ENCODE results near the gene SYT14. TPM values are rescaled to one million over a fixed set of nuclear protein-coding genes. Genes with fewer than 3 reads are reported as not detected.
"Not testable (repeated sequence)": the region's sequence is repeated elsewhere in the genome, so short reads cannot be mapped to it uniquely, and the experiment has no call there.

SYT14 gene
- total RNA-seq, 1 experiment from 2014 or later = 12.0 TPM

DNA sequence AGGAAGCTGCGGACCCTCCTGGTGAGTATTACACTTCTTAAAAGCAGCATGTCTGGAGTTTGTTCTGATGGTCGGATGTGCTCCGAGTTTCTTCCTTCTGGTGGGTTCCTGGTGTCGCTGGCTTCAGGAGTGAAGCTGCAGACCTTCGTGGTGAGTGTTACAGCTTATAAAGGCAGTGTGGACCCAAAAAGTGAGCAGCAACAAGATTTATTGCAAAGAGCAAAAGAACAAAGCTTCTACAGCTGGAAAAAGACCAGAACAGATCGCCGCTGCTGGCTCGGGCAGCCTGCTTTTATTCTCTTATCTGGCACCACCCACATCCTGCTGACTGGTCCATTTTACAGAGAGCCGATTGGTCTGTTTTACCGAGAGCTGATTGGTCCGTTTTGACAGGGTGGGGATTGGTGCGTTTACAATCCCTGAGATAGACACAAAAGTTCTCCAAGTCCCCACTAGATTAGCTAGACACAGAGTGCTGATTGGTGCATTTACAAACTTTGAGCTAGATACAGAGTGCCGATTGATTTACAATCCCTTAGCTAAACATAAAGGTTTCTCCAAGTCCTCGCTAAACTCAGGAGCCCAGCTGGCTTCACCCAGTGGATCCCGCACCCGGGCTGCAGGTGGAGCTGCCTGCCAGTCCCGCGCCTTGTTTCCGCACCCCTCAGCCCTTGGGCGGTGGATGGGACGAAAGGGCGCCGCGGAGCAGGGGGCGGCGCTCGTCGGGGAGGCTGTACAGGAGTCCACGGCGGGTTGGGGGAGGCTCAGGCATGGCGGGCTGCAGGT, 49.5 kb upstream of the SYT14 start:
- POLR2A ChIA-PET; H3K9me3 Mint-ChIP-seq; H3K4me1 Mint-ChIP-seq; H3K36me3 Mint-ChIP-seq; ATAC-seq; H3K27me3 Mint-ChIP-seq (ENCODE audit: low read depth); H3K27ac Mint-ChIP-seq; H3K4me3 Mint-ChIP-seq: not testable (repeated sequence)
- CTCF ChIA-PET = interaction anchor here (0.8 to 3.5 kb wide), 4 partner anchors 12 to 105 kb away, joined by 3 to 20 read pairs (median 4); no protein-coding TSS in a partner anchor
- peak; percentile 32 for DNase-seq (ENCODE audit: low spot score)

DNA sequence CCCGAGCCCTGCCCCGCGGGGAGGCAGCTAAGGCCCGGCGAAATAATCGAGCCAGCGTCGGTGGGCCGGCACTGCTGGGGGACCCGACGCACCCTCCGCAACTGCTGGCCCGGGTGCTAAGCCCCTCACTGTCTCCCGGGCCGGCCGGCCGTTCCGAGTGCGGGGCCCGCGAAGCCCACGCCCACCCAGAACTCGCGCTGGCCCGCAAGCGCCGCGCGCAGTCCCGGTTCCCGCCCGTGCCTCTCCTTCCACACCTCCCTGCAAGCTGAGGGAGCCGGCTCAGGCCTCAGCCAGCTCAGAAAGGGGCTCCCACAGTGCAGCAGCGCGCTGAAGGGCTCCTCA, 49.0 kb upstream of the SYT14 start:
- ATAC-seq = no peak
- DNase-seq (ENCODE audit: low spot score) = no peak
- no peak overlapping the region for H3K4me3 Mint-ChIP-seq
- POLR2A ChIA-PET = no interaction called here
- H3K27me3 Mint-ChIP-seq (ENCODE audit: low read depth) = no peaks in the 10 kb centered on the region; the same call in 1 of the 2 replicates
- H3K4me1 Mint-ChIP-seq = peaks cover 2% of the 10 kb centered on the region
- peaks cover 6% of the 10 kb centered on the region for H3K9me3 Mint-ChIP-seq
- CTCF ChIA-PET = interaction anchor here (0.8 to 3.5 kb wide), 3 partner anchors 11 to 34 kb away, joined by 3 to 20 read pairs (median 5); no protein-coding TSS in a partner anchor
- no peak overlapping the region for H3K27ac Mint-ChIP-seq
- H3K36me3 Mint-ChIP-seq = no peaks in the 10 kb centered on the region
- no peak for TF ChIP-seq ZNF396 (CRISPR knock-in tag; IDR thresholded peaks at IDR 0.05; ENCODE audit: borderline replicate concordance)
- TF ChIP-seq, protein P1, sequence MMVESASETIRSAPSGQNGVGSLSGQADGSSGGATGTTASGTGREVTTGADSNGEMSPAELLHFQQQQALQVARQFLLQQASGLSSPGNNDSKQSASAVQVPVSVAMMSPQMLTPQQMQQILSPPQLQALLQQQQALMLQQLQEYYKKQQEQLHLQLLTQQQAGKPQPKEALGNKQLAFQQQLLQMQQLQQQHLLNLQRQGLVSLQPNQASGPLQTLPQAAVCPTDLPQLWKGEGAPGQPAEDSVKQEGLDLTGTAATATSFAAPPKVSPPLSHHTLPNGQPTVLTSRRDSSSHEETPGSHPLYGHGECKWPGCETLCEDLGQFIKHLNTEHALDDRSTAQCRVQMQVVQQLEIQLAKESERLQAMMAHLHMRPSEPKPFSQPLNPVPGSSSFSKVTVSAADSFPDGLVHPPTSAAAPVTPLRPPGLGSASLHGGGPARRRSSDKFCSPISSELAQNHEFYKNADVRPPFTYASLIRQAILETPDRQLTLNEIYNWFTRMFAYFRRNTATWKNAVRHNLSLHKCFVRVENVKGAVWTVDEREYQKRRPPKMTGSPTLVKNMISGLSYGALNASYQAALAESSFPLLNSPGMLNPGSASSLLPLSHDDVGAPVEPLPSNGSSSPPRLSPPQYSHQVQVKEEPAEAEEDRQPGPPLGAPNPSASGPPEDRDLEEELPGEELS (CRISPR knock-in tag; IDR thresholded peaks at IDR 0.05) = no peak
- TF ChIP-seq, protein P2, sequence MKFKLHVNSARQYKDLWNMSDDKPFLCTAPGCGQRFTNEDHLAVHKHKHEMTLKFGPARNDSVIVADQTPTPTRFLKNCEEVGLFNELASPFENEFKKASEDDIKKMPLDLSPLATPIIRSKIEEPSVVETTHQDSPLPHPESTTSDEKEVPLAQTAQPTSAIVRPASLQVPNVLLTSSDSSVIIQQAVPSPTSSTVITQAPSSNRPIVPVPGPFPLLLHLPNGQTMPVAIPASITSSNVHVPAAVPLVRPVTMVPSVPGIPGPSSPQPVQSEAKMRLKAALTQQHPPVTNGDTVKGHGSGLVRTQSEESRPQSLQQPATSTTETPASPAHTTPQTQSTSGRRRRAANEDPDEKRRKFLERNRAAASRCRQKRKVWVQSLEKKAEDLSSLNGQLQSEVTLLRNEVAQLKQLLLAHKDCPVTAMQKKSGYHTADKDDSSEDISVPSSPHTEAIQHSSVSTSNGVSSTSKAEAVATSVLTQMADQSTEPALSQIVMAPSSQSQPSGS (CRISPR knock-in tag; IDR thresholded peaks at IDR 0.05; ENCODE audit: borderline replicate concordance, low read depth) = no peak
- TF ChIP-seq KAT7 (CRISPR knock-in tag; IDR thresholded peaks at IDR 0.05; ENCODE audit: borderline replicate concordance) = no peak
- TF ChIP-seq, protein P3, sequence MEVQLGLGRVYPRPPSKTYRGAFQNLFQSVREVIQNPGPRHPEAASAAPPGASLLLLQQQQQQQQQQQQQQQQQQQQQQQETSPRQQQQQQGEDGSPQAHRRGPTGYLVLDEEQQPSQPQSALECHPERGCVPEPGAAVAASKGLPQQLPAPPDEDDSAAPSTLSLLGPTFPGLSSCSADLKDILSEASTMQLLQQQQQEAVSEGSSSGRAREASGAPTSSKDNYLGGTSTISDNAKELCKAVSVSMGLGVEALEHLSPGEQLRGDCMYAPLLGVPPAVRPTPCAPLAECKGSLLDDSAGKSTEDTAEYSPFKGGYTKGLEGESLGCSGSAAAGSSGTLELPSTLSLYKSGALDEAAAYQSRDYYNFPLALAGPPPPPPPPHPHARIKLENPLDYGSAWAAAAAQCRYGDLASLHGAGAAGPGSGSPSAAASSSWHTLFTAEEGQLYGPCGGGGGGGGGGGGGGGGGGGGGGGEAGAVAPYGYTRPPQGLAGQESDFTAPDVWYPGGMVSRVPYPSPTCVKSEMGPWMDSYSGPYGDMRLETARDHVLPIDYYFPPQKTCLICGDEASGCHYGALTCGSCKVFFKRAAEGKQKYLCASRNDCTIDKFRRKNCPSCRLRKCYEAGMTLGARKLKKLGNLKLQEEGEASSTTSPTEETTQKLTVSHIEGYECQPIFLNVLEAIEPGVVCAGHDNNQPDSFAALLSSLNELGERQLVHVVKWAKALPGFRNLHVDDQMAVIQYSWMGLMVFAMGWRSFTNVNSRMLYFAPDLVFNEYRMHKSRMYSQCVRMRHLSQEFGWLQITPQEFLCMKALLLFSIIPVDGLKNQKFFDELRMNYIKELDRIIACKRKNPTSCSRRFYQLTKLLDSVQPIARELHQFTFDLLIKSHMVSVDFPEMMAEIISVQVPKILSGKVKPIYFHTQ (CRISPR knock-in tag; IDR thresholded peaks at IDR 0.05) = no peak
- no peak for TF ChIP-seq NR3C1 (CRISPR knock-in tag; conservative IDR thresholded peaks at IDR 0.05; ENCODE audit: low read depth)
- TF ChIP-seq FOXP1 (CRISPR knock-in tag; IDR thresholded peaks at IDR 0.05; ENCODE audit: borderline replicate concordance) = no peak
- TF ChIP-seq, protein P4, sequence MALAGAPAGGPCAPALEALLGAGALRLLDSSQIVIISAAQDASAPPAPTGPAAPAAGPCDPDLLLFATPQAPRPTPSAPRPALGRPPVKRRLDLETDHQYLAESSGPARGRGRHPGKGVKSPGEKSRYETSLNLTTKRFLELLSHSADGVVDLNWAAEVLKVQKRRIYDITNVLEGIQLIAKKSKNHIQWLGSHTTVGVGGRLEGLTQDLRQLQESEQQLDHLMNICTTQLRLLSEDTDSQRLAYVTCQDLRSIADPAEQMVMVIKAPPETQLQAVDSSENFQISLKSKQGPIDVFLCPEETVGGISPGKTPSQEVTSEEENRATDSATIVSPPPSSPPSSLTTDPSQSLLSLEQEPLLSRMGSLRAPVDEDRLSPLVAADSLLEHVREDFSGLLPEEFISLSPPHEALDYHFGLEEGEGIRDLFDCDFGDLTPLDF (CRISPR knock-in tag; IDR thresholded peaks at IDR 0.05) = no peak
- TF ChIP-seq ZNF138 (CRISPR knock-in tag; conservative IDR thresholded peaks at IDR 0.05) = no peak
- TF ChIP-seq ESRRA (CRISPR knock-in tag; IDR thresholded peaks at IDR 0.05; ENCODE audit: borderline replicate concordance) = no peak
- TF ChIP-seq GABPB1 (CRISPR knock-in tag; IDR thresholded peaks at IDR 0.05) = no peak

DNA sequence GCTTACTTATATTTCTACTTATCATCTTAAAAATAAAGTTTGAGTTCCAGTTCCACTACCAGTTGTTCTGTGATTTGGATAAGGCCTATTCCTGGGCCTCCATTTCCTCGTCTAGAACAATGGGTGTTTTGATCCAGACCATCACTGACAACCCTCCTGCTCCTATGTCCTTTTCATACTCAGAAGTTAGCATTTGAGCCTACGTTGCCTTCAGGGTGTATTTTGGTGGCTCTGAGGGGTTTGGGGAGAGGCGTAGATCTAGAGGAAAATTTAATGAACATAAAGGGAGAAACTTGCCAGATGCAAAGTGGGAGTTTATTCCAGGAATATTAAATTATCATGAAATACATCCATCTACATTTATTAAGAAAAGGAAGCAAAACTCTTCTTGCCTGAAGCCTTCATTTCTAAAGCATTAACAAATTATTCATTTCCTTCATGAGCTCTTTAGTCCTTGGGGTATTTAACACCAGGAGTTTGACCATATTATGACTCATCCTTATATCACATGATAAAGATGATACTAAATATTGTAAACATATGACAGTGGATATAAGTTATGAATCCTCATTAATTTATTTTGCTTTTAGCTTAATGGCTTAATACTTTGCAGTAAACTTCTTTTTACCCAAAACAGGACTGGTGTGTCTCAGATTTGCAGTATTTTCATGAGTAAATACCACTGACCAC, 47.2 kb upstream of the SYT14 start:
- Mint-ChIP-seq H3K36me3 (no peaks in the 10 kb centered on the region), H3K27ac (no peak overlapping the region), H3K4me1 (no peaks in the 10 kb centered on the region), H3K4me3 (no peak overlapping the region), H3K9me3 (peaks cover 6% of the 10 kb centered on the region), H3K27me3 (ENCODE audit: low read depth) (no peaks in the 10 kb centered on the region; the same call in 1 of the 2 replicates)
- ChIA-PET POLR2A (no interaction called here), CTCF (interaction anchor here (1.0 to 3.5 kb wide), 2 partner anchors 9 to 15 kb away, joined by 3 to 20 read pairs; no protein-coding TSS in a partner anchor)
- DNase-seq (ENCODE audit: low spot score) (no peak), ATAC-seq (no peak)
- TF ChIP-seq NFYB (CRISPR knock-in tag; conservative IDR thresholded peaks at IDR 0.05; ENCODE audit: low read depth) = no peak
- no peak for TF ChIP-seq ELF4 (CRISPR knock-in tag; IDR thresholded peaks at IDR 0.05; ENCODE audit: low read depth)
- TF ChIP-seq, protein P5, sequence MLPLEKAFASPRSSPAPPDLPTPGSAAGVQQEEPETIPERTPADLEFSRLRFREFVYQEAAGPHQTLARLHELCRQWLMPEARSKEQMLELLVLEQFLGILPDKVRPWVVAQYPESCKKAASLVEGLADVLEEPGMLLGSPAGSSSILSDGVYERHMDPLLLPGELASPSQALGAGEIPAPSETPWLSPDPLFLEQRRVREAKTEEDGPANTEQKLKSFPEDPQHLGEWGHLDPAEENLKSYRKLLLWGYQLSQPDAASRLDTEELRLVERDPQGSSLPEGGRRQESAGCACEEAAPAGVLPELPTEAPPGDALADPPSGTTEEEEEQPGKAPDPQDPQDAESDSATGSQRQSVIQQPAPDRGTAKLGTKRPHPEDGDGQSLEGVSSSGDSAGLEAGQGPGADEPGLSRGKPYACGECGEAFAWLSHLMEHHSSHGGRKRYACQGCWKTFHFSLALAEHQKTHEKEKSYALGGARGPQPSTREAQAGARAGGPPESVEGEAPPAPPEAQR (CRISPR knock-in tag; IDR thresholded peaks at IDR 0.05) = no peak
- no peak for TF ChIP-seq KAT7 (CRISPR knock-in tag; IDR thresholded peaks at IDR 0.05; ENCODE audit: borderline replicate concordance)
- no peak for TF ChIP-seq ZBTB21 (CRISPR knock-in tag; IDR thresholded peaks at IDR 0.05; ENCODE audit: borderline replicate concordance)

Measured in WTC11 (cell line).